Stimulated activated CD8-positive, alpha-beta memory T cell treated with anti-CD3 and anti-CD28 coated beads, Interleukin-4, amount 100 ng/mL, for 48 hours (primary cell): Measurements from ENCODE around the gene SPINK4.

Source experiments
- DNase-seq: peaks from one replicate; pipeline ENCODE4 v3.0.0-alpha.2; 2020

The SPINK4 gene

DNA sequence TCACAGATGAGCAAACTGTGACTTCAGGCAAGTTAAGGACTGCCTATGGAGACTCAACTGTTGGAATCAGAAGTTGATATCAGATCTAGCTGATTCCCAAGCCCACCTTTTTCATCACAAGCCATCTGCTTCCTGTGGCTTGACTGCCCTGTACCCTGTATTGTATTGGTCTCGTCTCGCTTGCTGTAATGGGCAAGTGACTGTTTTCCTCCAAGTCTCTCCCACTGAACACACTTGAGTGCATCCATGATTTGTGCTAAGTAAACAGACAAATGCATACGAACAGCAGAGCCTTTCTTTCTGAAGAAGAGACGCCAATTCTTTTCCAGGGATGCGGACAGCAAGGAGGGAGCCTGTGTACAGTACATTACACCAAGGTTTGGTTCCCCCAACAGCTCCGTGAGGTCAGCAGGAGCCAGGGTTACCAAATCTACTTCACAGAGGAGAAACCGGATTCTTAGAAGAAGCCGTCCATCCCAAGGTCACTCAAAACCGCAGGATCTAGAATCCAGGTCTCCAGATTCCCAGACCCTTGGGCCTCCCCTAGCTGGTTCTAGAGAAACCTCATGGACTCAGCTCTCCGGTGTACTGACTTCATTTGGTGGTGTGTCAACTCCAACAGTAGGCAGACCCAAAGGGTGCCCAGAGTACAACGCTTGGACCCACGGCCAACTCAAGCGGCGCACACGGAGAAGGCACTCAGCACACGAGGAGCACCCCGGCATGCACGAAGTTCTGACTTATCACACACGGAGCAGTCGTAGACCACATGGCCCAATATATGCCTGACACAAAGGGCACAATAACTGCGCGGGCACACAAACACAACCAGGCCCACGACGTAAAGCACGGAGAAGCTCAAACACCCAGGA lies 23.4 kb downstream of the SPINK4 start:
- DNase-seq = no peak

GRCh38 chr9:33264003-33264472 lies 24.1 kb downstream of the SPINK4 start:
- DNase-seq = peak; percentile 69

GRCh38 chr9:33264473-33265177 lies 24.7 kb downstream of the SPINK4 start, which contains the start of the genes BAG1 and CHMP5:
TSS of gene BAG1 (minus strand) at chr9:33264708.
TSS of gene CHMP5 (plus strand) at chr9:33265049. CDS start at chr9:33265079, 30 bp downstream.
- peak; percentile 100 for DNase-seq

GRCh38 chr9:33265211-33265865 lies 25.4 kb downstream of the SPINK4 start:
- DNase-seq = no peak

DNA sequence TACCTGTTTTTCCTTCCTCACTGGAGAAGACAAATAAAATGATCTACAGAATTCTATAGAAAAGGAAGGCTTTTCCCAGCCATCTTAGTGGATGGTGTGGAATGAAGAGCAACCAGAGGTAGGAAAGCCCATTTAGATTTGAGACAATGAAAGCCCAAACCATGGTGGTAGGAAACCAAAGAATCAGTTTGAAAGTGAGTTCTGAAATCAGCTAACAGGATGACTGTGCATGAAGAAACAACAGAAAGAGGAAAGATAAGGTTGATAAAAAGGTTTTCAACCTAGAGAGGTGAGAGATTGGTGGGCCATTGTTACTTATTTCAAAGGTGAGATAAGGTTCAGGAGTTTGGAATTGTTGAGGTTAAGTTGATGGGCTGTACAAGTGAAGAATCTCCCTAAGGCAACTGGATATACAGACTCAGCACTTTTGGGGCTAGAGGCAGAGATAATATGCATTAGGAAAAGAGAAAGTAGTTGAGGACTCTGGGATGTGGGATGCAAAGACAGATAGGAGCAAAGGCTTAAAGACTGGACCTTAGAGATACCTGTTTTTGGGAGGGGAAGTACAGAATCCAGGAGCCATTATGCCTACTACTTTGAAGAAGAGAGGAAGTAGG lies 27.3 kb downstream of the SPINK4 start:
- DNase-seq = no peak

DNA sequence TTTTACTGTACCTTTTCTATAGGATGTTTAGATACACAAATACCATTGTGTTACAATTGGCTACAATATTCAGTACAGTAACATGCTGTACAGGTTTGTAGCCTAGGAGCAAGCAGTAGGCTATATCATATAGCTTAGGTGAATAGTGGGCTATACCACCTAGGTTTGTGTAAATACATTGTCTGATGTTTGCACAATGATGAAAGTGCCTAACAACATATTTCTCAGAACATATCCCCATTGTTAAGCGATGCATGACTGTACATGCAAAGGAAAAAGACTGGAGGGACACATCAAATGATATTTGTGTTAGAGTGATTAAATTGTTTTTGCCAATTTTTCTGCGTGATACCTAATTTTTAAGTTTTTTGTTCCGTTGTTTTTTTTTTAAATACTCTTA lies 30.2 kb downstream of the SPINK4 start:
- DNase-seq = no peak

- DNase-seq = no peak
These were observed 32.1 kb downstream of the SPINK4 start for GRCh38 chr9:33272061-33272460.

DNA sequence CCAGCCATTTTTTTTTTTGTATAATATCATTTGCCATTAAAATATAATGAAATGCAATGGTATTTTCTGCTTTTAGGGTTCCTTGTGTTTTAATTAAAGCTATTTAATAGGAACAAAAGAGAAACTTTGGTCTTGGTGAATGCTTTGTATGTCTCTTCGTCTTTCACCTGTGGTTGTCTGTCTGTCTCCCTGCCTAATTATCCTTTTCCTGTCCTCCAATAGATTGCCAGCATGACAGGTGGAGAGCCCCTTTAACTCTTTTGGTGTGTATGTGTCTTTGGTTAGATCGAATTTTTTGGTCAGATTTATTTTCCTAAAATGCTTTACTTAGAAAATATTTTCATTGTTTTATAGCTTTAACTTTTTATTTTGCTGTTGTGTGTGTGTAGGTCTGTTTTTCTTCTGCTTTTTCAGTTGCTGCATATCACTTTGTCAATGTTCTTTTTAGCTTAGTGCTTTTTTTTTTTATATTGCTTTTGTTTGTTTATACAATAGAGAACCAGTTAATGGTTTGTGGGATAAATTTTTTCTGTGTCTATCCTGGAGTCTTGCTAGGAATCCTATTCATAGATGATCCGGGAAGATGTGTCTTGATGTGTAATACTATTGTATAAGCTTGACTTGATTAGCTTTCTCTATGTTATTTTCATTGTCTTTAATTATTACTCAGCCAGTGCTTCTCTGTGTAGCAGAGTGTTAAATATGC lies 33.5 kb downstream of the SPINK4 start:
- no peak for DNase-seq

DNA sequence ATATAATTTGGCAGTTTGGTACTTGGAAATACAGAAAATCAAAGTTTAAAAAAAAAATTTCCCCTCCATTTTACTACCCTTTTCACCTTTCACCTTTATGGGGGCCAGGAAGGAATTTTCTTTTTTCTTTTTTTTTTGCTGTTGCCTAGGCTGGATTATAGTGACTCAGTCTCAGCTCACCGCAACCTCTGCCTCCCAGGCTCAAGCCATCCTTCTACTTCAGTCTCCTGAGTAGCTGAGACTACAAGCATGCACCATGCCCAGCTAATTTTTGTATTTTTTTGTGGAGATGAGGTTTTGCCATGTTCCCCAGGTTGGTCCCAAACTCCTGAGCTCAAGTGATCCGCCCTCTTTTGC lies 34.0 kb downstream of the SPINK4 start:
- DNase-seq = no peak

- no peak for DNase-seq
These were observed 37.5 kb downstream of the SPINK4 start for GRCh38 chr9:33277484-33277883.

DNA sequence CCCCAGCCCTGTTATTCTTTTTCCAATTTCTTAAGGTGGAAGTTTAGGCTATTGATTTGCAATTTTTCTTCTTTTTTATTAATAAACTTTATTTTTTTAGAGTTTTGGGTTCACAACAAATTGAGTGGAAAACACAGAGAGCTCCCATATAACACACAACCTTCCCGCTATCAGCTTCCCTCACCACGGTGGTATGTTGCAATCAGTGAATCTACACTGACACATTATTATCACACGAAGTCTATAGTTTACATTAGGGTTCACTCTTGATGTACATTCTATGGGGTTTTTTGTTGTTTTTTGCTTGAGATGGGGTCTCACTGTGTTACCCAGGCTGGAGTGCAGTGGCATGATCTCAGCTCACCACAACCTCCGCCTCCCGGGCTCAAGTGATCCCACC lies 45.5 kb downstream of the SPINK4 start:
- DNase-seq = no peak

GRCh38 chr9:33287087-33287490 lies 47.1 kb downstream of the SPINK4 start:
- DNase-seq = peak; percentile 46

GRCh38 chr9:33288235-33288634 lies 48.3 kb downstream of the SPINK4 start:
- no peak for DNase-seq

DNA sequence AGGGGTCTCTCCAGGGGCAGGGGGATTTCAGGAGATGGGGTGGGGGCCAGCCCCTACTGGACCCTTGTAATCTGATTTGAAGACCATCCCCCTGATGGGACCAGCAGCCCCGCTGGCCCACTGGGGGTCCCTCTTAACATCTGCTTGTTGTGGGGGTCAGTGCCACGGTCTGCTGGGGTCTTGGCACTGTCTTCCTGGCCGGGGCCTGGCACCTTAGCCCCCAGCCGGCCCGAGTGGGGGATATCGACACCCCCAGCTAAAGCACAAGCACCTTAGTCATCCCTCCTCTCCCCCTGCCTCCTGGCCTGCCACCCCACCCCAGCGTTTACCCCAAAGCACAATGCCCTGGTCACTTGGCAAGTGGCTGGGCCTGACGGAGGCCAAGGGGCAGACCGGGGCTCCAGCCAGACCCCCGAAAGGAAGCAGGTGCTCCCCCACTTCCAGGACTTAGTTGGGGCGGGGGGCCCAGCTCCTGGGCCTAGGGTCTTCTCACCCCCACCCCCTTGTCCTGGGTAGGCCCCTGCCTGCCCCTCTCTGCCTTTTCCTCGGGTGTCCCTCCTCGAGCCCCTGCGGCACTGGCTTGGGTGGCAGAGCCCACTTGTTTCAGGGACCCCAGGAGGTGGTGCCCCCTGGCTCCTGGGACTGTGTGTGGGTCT lies 49.0 kb downstream of the SPINK4 start:
- no peak for DNase-seq

DNA sequence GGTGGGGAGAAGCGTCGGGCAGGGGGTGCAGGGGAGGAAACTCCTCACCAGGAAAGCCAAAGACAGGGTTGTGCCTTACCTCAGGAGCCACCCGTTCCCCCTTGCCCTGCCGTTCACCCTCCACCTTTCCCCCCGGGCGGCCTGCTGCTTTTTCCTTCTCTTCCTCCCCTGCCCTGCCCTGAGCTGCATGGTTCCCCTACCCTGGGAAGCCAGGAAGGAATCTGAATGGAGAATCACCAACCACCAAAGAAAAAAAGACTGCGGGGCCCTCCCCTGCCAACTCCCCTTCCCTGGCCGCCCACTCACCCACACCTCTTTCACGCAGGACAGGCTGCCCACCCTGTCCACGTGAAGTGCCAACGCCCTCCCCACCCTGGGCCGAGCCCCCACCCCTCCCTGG lies 49.5 kb downstream of the SPINK4 start:
- DNase-seq = peak; percentile 58

GRCh38 chr9:33289936-33290246 lies 49.9 kb downstream of the SPINK4 start:
- no peak for DNase-seq

DNA sequence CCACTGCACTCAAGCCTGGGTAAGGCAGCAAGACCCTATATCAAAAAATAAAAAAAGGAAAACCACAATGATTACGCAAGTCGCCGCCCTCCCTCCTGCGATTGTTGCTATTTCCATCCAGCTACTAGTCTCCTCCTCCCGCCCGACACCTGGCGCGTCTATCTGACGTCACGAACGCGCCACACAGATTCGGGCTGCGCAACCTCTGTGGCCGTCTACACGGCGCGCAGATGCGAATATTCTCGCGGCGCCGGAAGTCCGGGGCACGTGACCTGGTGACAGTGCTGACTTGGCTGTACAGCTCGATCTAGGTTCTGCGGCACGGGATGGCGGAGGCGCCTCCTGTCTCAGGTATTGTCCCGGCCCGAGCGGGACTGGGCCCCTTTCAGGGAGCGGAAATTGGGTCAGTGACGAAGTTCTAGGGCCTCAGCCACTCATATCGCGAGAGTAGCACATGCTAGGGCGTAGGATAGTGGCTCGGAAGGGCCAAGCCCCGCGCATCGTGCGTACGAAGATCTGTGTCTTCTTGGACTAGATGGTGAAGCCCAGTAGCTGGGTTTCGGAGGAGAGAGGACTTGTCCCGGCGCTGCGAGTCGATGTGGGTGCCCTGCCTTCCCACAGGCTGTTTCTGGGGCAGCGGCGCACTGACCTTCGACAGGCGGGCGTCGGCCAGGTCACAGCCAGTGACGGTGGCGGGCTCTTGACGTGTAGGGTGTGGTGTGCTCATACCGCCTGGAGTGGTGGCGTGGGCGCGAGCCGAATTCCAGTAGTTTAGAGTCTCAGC lies 50.5 kb downstream of the SPINK4 start, which contains the start of gene NFX1:
TSS of gene NFX1 (plus strand) at position 270 of the 784 bp plus-strand sequence. CDS start at position 327, 57 bp downstream.
- peak; percentile 99 for DNase-seq

- DNase-seq = no peak
These were observed 51.0 kb downstream of the SPINK4 start for GRCh38 chr9:33291031-33291397.

DNA sequence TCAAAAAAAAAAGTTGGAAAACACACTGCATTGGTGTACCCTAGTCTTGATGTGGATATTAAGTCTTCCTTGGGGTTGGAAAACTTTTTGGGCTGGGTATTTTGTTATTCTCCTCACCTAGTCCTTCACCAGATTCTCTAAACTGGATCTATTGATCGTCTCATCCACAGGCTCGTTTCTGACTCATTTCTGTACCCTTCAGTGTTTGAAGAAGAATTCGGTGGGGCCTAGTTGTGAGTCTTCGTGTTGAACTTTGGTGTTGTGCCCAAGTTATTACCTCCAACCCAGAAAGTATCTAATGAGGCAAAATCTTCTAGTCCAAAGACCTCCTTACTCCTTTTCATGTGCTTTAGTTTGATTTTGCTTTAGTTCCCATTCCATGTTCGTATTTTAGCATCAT lies 51.9 kb downstream of the SPINK4 start:
- no peak for DNase-seq

DNA sequence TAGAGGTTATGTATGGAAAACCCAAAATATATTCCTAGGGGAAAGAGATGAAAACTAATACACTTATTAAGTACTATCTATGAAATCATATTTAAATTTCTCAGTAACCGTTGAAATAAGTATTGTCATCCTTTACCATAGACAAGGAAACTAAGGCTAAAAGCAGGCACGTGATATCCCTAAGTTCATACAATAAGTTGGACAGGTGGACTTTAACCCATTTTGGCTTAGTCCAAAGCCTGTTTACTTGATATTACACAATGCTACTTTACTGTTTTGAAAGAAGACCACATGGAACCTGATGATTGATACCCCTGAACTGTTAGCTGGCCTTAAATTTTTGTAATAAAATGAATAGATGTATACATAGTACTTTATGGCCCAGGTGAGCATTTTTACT lies 53.8 kb downstream of the SPINK4 start:
- DNase-seq = no peak
